Upper lobe of right lung (tissue), 1 donor: Measurements from ENCODE around the gene ARHGAP42. TPM values are rescaled to one million over a fixed set of nuclear protein-coding genes. Genes with fewer than 3 reads are reported as not detected.

Source experiments
- ATAC-seq: fragments of 200-7000 bp; cut with Tn5 transposase; one replicate; pipeline ENCODE4 v1.9.1; 2020; ENCODE audit warnings: mild to moderate bottlenecking, moderate library complexity
- DNase-seq: peaks from one replicate; pipeline ENCODE4 v3.0.0-alpha.2; 2020
- H3K27ac ChIP-seq: fragments of 200-600 bp; one replicate; pipeline ENCODE4 v1.8.0; 2022
- H3K27me3 ChIP-seq: fragments of 200-600 bp; one replicate; pipeline ENCODE4 v1.8.0; 2022; ENCODE audit warnings: mild to moderate bottlenecking
- H3K36me3 ChIP-seq: fragments of 200-600 bp; one replicate; pipeline ENCODE4 v1.8.0; 2022
- H3K4me1 ChIP-seq: fragments of 200-600 bp; one replicate; pipeline ENCODE4 v1.8.0; 2022
- H3K4me3 ChIP-seq: fragments of 200-600 bp; one replicate; pipeline ENCODE4 v1.8.0; 2022; ENCODE audit warnings: mild to moderate bottlenecking
- H3K9me3 ChIP-seq: fragments of 200-600 bp; one replicate; pipeline ENCODE4 v1.8.0; 2022
- CTCF ChIP-seq: fragments of 200-600 bp; IDR thresholded peaks from one replicate; pipeline ENCODE4 v1.8.0; 2022; ENCODE audit warnings: antibody characterized with exemption
- intact Hi-C: fragments of 100-400 bp; cut with DNase I; formaldehyde crosslinking; loops from one replicate; pipeline ENCODE4 v1.11.0; 2022
- total RNA-seq: library from RNA; stranded (reverse); fragmentation: NEBNext Ultra II Directional; extraction: Animal tissue kit (Norgen Biotek cat#: 25700); gene quantifications from one replicate; pipeline ENCODE4 v1.2.1, GENCODE V29; 2021
- donor health status: DM: no; HTN: yes; CAD: no; lungs with severe emphysema.

ARHGAP42 gene
- total RNA-seq, 1 donor from 2014 or later: 19.8 TPM

GRCh38 chr11:100860318-100861155 is 173.4 kb downstream of the ARHGAP42 start:
- Histone ChIP-seq H3K4me3 (no peak overlapping the region), H3K36me3 (no peaks in the 10 kb centered on the region), H3K9me3 (no peaks in the 10 kb centered on the region), H3K27ac (no peak overlapping the region), H3K4me1 (peaks cover 3% of the 10 kb centered on the region), H3K27me3 (no peaks in the 10 kb centered on the region)
- ATAC-seq: no peak
- no peak for TF ChIP-seq CTCF
- no peak for DNase-seq
- intact Hi-C loops: no loop called here

- Histone ChIP-seq H3K4me1 (peaks cover 3% of the 10 kb centered on the region), H3K27me3 (no peaks in the 10 kb centered on the region), H3K36me3 (no peaks in the 10 kb centered on the region), H3K4me3 (no peak overlapping the region), H3K9me3 (no peaks in the 10 kb centered on the region), H3K27ac (no peak overlapping the region)
- DNase-seq (no peak), ATAC-seq (no peak)
- TF ChIP-seq CTCF: no peak
- intact Hi-C loops: no loop called here
Observed at GRCh38 chr11:100861212-100861611, 174.1 kb downstream of the ARHGAP42 start.

- Histone ChIP-seq H3K4me3 (no peak overlapping the region), H3K4me1 (peaks cover 3% of the 10 kb centered on the region), H3K27ac (no peak overlapping the region), H3K27me3 (no peaks in the 10 kb centered on the region), H3K9me3 (no peaks in the 10 kb centered on the region), H3K36me3 (no peaks in the 10 kb centered on the region)
- ATAC-seq: no peak
- intact Hi-C loops: no loop called here
- TF ChIP-seq CTCF: no peak
- no peak for DNase-seq
Observed at GRCh38 chr11:100863080-100863581, 176.0 kb downstream of the ARHGAP42 start.

- intact Hi-C loops: no loop called here
Observed at GRCh38 chr11:100865443-100866065, 178.5 kb downstream of the ARHGAP42 start.

GRCh38 chr11:100866453-100866852 is 179.4 kb downstream of the ARHGAP42 start:
- Histone ChIP-seq H3K9me3 (no peaks in the 10 kb centered on the region), H3K27ac (no peak overlapping the region), H3K27me3 (no peaks in the 10 kb centered on the region), H3K36me3 (no peaks in the 10 kb centered on the region), H3K4me1 (peaks cover 3% of the 10 kb centered on the region), H3K4me3 (no peak overlapping the region)
- TF ChIP-seq CTCF: no peak
- intact Hi-C loops: no loop called here
- ATAC-seq: no peak
- no peak for DNase-seq

More at GRCh38 chr11:100865443-100866065, 178.5 kb downstream of the ARHGAP42 start:
- Histone ChIP-seq H3K27me3 (no peaks in the 10 kb centered on the region), H3K27ac (no peak overlapping the region), H3K9me3 (no peaks in the 10 kb centered on the region), H3K4me1 (peaks cover 3% of the 10 kb centered on the region), H3K4me3 (no peak overlapping the region), H3K36me3 (no peaks in the 10 kb centered on the region)
- no peak for ATAC-seq
- TF ChIP-seq CTCF: no peak
- no peak for DNase-seq
